Activated CD4-positive, alpha-beta T cell treated with anti-CD3 and anti-CD28 coated beads, Interleukin-2, amount 50 U/mL, for 48 hours (primary cell): ENCODE data around the gene NKAIN4.

Source experiments
- DNase-seq, 2 experiments: peaks; one replicate each; pipeline ENCODE4 v3.0.0-alpha.2; 2020

The NKAIN4 gene

GRCh38 chr20:63216849-63217471 lies 37.3 kb downstream of the NKAIN4 start:
- DNase-seq: no peak

- peak; percentile 95 to 96 for DNase-seq
Observed at GRCh38 chr20:63216041-63216848, 38.0 kb downstream of the NKAIN4 start, which contains the start of gene YTHDF1. Gene YTHDF1 (minus strand): TSS chr20:63216131. CDS start chr20:63215892, 239 bp downstream.

- DNase-seq: peak in 1 of 2 experiments; percentile 31
Observed at GRCh38 chr20:63215101-63216040, 38.9 kb downstream of the NKAIN4 start.

- DNase-seq: no peak
Observed at GRCh38 chr20:63214514-63214913, 39.7 kb downstream of the NKAIN4 start.

GRCh38 chr20:63212792-63213191 lies 41.5 kb downstream of the NKAIN4 start:
- no peak for DNase-seq

- no peak for DNase-seq
Observed at GRCh38 chr20:63212393-63212730, 41.9 kb downstream of the NKAIN4 start.

- no peak for DNase-seq
Observed at GRCh38 chr20:63210011-63210605, 44.2 kb downstream of the NKAIN4 start.

- DNase-seq: no peak
Observed at GRCh38 chr20:63208346-63208909, 45.8 kb downstream of the NKAIN4 start.

GRCh38 chr20:63206878-63207277 lies 47.4 kb downstream of the NKAIN4 start:
- DNase-seq: no peak

- DNase-seq: no peak
Observed at GRCh38 chr20:63205896-63206295, 48.4 kb downstream of the NKAIN4 start.

GRCh38 chr20:63204362-63204761 lies 49.9 kb downstream of the NKAIN4 start:
- no peak for DNase-seq

- no peak for DNase-seq
Observed at GRCh38 chr20:63202811-63203526, 51.3 kb downstream of the NKAIN4 start.

- DNase-seq: no peak
Observed at GRCh38 chr20:63202021-63202420, 52.2 kb downstream of the NKAIN4 start.

GRCh38 chr20:63198606-63199005 lies 55.7 kb downstream of the NKAIN4 start:
- no peak for DNase-seq

GRCh38 chr20:63196768-63197470 lies 57.3 kb downstream of the NKAIN4 start:
- no peak for DNase-seq

GRCh38 chr20:63194797-63195173 lies 59.5 kb downstream of the NKAIN4 start:
- DNase-seq: no peak

- DNase-seq: no peak
Observed at GRCh38 chr20:63194007-63194796, 60.1 kb downstream of the NKAIN4 start.

- DNase-seq: no peak
Observed at GRCh38 chr20:63192721-63193120, 61.5 kb downstream of the NKAIN4 start.

- no peak for DNase-seq
Observed at GRCh38 chr20:63191400-63191799, 62.9 kb downstream of the NKAIN4 start.

GRCh38 chr20:63190828-63191227 lies 63.4 kb downstream of the NKAIN4 start:
- no peak for DNase-seq
